ENCODE measurements around the gene HECTD1.
"Not testable (repeated sequence)": the region's sequence is repeated elsewhere in the genome, so short reads cannot be mapped to it uniquely, and the experiment has no call there.

HECTD1 gene

DNA sequence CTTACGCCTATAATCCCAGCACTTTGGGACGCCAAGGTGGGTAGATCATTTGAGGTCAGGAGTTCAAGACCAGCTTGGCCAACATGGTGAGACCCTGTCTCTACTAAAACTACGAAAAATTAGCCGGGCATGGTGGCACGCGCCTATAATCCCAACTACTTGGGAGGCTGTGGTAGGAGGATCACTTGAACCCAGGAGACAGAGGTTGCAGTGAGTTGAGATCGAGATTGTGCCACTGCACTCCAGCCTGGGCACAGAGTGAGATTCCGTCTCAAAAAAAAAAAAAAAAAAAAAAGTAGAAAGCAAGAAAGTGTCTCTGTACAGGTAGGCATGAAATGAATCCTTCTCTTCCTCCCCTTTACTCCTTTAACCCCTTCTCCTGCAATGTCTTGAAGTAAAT is 111.8 kb downstream of the HECTD1 start:
- DNase-seq (ENCODE audit: low read depth in 2 of 3, low spot score in 1 of 3) = not testable (repeated sequence)

DNA sequence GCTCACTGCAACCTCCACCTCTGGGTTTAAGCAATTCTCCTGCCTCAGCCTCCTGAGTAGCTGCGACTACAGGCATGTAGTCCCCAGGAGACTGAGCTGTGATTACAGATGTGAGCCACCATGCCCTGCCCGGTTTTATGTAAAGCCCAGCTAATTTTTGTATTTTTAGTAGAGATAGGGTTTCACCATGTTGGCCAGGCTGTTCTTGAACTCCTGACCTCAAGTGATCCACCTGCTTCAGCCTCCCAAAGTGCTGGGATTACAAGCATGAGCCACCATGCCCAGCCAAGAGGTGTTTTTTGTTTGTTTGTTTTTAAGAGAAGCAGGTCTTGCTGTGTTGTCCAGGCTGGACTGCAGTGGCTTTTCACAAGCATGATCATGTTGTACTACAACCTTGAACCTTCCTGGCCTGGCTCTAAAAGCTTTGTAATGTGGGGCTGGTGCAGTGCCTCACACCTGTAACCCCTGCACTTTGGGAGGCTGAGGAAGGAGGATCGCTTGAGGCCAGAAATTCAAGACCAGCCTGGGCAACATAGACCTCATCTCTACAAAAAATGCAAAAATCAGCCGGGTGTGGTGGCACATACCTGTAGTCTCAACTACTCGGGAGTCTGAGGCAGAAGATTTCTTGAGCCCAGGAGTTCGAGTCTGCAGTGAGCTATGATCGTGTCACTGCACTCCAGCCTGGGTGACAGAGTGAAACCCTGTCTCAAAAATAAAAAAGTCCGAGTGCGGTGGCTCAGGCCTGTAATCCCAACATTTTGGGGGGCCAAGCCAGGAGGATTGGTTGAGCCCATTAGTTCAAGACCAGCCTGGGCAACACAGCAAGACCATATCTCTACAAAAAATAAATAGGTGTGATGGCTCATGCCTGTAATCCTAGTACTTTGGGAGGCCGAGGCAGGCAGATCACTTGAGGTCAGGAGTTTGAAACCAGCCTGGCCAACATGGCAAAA is 113.4 kb downstream of the HECTD1 start:
- DNase-seq (ENCODE audit: low read depth in 2 of 3, low spot score in 1 of 3) = not testable (repeated sequence)

DNA sequence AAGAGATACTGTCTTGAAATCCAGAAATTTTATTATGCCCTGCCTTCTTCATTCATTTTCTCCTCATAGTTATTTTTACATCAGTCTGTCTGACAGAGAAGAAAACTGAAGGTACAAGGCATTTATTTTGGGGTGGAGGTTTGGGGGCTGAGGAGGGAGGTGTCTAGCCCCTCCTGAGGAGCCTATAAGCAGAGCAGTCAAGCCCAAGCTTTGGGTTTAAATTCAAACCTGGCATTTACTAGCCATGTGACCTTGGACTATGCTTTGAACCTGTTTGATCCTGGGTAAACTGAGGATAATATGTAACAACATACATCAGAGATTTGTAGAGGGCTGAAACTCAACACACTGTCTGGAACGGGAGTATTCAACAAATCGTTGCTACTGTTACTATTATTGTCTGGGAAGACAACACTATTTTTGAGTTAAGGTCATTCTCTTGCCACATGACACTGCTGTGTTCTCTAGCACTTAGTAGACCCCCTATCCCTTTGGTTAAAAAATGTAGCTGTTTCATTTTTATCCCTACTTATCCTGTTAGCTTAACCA is 115.4 kb downstream of the HECTD1 start:
- DNase-seq (ENCODE audit: low read depth in 2 of 3, low spot score in 1 of 3) = no peak

DNA sequence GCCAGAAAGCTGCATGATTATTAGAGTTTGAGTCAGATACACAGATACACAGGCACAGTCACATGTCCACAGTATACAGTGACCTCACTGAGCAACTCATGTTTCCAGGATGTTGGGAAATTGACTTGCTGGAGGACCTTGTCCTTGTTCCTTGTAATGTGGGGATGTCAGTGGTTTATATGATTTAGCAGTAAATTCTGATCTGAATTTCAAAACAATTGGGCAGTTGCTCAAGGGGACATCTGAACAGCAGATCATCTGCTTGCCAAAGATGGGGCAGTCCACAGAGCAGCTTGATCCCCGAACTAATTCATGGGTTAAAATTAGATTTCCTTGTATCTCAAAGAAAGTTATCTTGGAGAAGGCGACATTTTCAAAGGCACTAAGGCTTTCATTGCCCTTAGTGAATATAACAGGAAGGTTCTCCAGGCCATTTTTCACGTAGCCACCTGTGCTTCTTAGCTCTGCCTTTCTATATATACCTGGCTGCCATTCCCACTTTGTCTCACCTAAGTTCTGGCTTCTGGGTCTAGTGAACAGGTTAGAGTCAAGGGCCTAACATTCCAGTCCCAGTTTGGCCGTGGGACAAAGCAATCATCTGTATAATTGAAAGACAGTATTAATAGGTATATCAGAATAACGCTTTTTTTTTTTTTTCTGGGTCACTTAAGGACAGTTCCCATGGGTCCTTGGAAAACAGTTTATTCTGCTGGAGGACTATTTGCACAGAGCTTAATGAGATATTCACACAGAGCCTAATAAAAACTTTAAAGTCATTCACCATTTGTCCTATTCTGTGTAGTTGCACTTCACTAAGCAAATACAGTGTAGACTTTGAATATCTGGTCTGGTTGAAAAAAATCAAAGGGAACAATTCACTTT is 116.5 kb downstream of the HECTD1 start:
- no peak for DNase-seq (ENCODE audit: low read depth in 2 of 3, low spot score in 1 of 3)

DNA sequence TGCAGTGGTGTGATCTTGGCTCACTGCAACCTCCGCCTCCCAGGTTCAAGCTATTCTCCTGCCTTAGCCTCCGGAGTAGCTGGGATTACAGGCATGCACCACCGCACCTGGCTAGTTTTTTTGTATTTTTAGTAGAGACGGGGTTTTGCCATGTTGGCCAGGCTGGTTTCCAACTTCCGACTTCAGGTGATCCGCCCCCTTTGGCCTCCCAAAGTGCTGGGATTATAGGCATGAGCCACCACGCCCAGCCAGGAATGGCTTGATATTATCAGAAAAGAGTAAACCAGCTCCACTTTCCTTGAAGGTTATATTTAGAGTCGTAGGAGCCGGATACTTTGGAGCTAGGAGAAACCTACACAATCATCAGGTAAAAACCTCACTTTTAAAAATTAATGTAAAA is 121.1 kb downstream of the HECTD1 start:
- DNase-seq (ENCODE audit: low read depth in 2 of 3, low spot score in 1 of 3) = not testable (repeated sequence)

DNA sequence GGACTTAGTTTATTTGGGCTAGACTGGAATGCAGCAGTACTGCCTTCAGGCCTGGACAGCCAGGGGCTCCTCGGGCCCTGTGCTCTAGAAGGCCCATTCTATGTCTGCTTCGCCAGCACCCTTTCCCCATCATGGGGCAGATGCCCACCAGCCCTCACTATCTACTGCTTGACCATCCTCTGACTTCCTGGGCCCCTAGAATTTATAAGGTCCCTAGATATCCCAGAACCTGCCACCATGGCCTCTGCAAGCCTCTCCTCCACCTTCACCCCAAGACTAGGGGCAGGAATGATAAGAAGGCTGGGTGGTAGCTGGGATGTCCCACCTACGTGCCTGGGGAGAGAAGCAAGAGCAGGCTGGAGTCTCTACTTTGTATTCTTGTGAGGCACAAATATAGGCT is 122.6 kb downstream of the HECTD1 start:
- DNase-seq (ENCODE audit: low read depth in 2 of 3, low spot score in 1 of 3) = no peak

DNA sequence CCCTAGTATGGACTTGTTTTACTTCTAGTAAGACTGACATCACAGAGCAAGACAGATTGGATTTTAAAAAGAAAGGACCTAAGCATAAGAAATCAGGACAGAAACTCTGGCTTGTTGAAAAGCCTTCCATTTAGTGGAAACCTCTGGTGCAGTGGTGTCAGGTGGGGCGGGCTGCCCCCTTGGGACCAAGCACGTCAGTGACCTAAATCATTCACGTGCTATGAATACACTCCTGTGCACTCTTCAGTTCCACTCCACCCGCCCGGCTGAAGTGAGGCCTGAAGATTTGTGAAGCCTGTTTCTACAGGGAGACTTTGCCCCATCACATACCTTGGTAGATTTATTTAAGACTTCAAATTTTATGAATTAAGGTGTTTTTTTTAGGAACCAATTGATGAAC is 123.2 kb downstream of the HECTD1 start:
- DNase-seq (ENCODE audit: low read depth in 2 of 3, low spot score in 1 of 3) = no peak

DNA sequence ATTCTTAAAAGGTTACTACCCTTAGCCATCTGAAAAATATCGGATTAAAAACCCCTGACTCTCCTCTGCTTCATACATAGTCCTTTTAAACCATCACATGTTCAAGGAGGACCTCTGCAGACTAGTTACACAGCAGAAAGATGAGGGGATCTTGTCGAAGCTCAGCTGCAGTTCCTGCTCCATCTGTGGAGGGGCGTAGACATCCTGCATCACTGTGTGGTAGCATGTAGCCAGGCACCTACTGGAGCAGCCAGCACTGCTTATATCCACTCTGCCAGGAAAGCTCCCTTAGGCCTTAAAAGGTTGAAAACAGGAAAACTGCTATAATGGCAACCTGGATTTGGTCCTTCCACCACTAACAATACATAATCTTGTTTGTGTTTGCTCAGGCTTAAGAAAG is 123.8 kb downstream of the HECTD1 start:
- no peak for DNase-seq (ENCODE audit: low read depth in 2 of 3, low spot score in 1 of 3)

DNA sequence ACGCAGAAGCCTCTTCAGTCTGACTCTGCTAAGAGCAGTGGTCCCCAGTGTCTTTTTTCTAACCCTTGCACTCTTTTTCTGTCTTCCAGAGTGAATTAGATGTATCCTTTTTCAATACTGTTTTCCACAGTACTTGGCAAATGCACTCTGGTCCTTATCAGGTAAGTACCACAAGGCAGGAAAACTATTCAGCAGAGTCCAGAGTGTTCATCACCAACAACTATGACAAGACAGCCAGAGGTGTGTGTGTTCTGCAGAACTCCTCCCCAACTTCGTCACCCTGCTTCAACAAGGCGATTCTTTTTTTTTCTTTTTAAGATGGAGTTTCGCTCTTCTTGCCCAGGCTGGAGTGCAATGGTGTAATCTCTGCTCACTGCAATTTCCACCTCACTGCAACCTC is 127.1 kb downstream of the HECTD1 start:
- DNase-seq (ENCODE audit: low read depth in 2 of 3, low spot score in 1 of 3) = no peak

DNA sequence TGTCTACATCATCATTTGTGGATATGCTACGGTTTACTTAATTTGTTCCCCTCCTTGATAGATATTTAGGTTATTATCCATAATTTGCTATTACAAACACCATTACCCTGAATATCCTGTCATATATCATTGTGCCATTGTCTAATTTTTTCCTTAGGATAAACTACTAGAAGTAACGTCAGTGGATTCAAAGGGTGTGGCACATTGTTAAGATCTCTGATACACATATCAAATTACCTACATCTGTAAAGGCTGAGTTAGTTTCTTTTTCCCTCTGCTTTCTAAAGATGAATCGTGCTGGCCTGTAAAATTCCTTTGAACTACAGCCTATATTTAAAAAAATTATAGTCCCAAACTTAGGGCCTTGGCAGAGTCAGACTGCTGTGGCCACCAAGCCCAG is 127.5 kb downstream of the HECTD1 start:
- DNase-seq (ENCODE audit: low read depth in 2 of 3, low spot score in 1 of 3) = no peak

DNA sequence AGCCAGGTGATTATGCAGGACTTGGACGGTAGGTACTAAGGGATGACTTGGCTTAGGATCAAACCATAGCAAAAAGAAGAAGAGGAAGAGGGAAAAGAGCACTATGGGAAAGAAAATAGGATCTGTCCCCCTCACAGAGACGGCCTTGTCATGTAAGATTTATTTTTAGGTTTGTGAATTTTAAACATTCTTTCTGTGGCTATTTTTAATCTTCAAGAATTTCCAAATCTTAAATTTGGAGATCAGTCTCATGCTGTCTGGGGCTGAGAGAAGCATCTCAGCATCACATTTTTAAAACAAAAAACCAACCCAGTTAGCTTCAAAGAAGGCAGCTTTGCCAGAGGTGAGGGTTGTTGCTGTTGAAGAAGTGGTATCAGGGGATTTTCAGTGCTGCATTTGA is 128.8 kb downstream of the HECTD1 start:
- DNase-seq (ENCODE audit: low read depth in 2 of 3, low spot score in 1 of 3) = no peak

DNA sequence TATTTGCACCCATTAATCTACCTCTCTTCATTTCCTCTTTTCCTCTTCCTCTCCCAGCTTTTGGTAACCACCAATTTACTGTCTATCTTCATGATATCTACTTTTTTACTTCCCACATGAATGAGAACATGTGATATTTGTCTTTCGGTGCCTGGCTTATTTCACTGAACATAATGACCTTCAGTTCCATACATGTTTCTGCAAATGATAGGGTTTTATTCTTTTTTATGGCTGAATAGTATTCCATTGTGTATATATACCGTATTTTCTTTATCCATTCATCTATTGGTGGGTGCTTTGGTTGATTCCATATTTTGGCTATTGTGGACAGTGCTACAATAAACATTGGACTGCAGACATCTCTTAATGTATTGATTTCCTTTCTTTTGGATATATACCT is 132.4 kb downstream of the HECTD1 start:
- no peak for DNase-seq (ENCODE audit: low read depth in 2 of 3, low spot score in 1 of 3)

DNA sequence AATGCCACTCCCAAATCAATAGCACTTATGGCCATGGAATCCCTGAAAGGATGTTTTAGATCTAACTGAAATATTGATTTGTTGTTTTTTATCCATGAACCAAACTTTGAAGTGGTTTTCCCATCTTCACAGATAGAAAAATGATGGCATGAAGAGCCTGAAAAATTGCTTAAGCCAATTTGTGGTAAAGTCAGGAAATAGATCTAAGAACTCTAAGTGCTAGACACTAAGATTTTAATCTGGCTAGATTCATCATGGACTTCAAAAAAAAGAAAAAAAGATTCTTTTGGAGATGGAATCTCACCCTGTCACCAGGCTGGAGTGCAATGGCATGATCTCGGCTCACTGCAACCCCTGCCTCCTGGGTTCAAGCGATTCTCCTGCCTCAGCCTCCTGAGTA is 136.4 kb downstream of the HECTD1 start:
- no peak for DNase-seq (ENCODE audit: low read depth in 2 of 3, low spot score in 1 of 3)

DNA sequence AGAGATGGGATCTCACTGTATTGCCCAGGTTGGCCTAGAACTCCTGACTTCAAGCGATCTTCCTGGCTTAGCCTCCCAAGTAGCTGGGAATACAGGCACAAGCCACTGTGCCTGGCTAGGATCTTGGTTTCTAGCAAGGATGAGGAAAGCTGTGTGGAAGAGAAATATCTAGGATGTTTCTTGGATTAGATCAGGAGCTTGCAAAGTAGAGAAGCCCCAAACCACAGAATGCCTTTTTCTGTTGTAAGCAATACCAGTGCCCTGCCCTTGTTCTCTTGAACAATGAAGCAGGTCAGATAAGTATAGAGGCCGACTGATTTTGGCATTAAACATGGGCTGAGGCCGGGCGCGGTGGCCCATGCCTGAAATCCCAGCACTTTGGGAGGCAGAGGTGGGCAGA is 137.2 kb downstream of the HECTD1 start:
- DNase-seq (ENCODE audit: low read depth in 2 of 3, low spot score in 1 of 3) = no peak

DNA sequence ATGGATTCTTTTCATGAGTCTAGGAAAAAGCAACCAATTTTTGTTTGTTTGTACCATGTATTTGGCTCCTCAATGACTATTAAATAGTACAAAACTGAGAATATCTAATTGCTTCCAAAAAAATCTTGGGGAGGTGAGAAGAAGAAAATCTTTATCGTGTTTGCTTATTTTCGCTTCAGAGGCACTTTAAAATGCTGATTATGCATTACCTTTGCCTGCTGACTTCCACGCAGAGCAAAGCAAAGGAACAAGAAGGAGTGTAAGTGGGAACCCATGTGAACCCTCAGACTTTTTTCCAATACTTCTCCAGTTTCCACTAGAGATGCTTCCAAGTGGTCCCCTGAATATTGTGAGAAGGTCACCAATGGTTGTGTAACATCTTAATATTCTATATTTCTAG is 138.2 kb downstream of the HECTD1 start:
- DNase-seq (ENCODE audit: low read depth in 2 of 3, low spot score in 1 of 3) = no peak

DNA sequence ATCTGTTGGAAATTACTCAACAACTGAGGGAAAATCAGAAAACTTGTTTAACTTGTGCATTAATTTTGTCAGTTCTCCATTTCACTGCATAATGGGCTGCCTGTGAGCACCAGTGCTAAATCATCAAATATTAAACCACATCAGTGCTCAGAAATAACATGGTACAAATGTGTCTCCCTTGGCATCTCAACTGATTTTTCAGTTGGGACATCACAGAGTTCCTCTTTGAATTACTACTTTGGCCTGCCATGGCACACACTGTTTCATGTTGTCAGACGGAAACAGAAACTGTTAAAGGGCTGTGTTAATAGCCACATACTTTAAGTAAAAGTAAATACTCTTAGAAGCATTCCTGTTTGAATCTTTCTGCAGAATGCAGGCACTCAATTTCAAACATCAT is 139.4 kb downstream of the HECTD1 start:
- no peak for DNase-seq (ENCODE audit: low read depth in 2 of 3, low spot score in 1 of 3)

DNA sequence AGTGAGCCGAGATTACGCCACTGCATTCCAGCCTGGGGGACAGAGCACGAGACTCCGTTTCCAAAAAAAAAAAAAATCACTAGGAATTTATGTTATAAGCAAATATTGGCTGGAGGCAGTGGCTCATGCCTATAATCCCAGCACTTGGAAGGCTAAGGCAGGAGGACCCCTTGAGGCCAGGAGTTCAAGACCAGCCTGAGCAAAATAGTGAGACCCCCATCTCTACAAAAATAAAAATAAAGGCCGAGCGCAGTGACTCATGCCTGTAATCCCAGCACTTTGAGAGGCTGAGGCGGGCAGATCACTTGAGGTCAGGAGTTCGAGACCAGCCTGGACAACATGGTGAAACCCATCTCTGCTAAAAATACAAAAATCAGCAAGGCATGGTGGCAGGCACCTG is 144.7 kb downstream of the HECTD1 start:
- not testable (repeated sequence) for DNase-seq (ENCODE audit: low read depth in 2 of 3, low spot score in 1 of 3)

DNA sequence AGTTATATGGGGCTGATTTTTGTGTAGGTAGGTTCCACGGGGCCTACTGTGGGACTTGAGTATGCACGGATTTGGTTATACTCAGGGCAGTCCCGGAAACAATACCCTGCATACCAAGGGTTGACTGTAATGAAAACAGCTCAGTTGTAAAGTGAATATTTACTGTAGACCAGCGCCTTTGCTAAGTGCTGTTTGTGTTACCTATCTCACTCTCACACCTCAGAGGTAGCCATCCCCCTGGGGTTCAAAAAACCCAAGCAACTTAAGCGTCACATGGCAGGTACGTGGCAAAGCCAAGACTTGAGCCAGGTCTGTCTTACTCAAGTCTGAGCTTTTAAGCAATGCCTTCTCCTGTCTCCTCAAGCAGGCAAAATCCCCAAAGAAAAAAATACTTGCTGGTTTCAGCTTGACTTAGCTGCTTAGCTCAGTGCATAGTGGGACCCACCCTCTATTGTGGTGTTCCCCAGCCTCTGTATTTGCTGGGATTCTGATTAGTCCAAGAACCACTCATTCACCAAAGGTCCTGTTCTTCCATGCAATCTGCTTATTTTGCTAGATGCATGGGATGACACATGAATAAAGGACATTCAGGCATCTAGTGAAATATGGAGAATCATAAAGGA is 147.2 kb downstream of the HECTD1 start:
- no peak for DNase-seq (ENCODE audit: low read depth in 2 of 3, low spot score in 1 of 3)

DNA sequence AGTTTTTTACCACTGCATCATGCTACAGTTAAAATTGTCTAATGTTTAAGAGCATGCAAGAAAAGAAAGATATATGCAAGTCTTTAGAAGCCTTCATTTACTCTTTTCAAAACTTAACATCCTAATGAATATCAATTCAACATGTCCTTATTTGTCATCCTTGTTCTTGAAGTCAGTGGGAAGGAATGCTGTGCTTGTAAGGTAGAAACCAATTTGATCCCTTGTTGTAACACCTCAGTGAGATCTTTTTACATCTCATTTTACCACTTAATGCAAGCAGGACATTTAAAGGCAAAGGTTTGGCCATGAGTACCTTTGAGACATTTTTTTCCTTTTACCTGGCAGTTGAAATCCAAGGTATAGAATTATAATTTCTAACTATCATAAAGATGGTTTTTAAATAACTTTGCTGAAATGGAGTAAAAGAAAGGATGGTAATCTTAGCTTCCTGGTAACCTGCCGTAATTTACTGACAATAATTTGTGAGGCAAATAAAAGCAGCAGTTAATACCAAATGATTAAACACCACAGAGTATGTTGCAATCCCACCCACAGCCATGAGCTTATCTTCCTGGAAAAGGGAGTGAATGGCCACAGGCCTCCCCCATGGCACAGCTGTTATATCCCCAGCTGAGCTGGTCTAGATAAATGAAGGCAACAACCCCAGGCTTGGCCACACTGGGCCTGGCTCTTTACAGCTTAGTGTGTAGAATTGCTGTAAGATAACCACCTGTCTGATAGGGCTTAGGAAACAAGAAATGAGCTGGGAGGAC is 148.3 kb downstream of the HECTD1 start:
- DNase-seq (ENCODE audit: low read depth in 2 of 3, low spot score in 1 of 3) = no peak

DNA sequence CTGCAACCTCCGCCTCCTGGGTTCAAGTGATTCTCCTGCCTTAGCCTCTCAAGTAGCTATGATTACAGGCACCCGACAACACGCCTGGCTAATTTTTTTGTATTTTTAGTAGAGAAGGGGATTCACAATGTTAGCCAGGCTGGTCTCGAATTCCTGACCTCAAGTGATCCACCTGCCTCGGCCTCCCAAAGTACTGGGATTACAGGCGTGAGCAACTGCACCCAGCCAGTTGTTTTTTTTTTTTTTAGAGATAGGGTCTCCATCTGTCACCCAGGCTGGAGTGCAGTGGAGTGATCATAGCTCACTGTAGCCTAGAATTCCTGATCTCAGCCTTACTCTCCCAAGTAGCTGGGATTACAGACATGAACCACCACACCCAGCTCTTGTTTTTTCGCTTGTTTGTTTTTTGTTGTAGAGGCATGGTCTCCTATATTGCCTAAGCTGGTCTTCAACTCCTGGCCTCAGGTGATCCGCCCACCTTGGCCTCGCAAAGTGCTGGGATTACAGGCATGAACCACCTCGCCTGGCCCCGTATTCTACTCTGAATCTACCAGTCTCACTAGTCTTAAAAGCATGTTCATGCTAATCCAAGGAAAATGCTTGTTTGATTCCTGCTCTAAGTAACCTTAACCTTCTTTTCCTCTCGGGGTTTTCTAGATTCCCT is 149.8 kb downstream of the HECTD1 start:
- DNase-seq (ENCODE audit: low read depth in 2 of 3, low spot score in 1 of 3) = no peak
